ENCODE measurements around the gene ADIPOR2.

ADIPOR2 gene

DNA sequence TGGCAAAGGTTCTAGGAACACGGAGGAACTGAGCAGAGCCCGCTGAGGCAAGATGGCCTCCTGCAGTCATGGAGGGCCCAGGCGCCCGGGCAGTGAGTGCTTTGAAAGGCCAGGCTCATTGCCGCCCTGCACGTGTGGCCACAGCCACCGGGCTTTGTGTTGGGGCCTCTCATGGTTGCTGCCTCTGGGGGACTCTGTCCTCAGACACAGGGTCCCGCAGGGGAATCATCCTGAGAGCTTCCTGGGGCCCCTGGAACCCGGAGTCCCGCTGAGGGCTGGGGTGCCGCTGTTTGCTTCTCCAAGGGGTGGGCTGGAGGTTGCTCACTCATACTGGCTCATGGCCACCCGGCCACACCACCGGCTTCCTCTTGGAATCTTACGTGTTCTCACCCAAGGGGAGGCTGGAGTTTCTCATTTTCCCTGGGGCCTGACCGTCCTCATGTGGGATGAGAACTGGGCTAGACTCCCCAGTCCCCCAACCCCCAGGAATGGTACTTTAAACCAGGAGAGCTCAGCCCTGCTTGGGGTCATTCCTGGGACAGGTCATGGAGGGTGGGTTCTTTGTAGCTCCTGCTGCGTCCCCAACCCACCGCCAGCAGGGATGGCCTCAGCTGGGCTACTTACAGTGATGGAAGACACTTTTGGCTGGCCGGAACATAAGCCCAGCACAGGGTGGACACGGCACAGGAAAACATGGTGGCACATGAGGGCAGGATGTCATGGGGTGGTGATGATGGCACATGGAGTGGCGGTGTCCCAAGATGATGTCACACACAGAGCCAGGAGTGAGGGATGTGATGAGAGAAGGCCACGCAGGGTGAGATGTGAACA is 108.4 kb downstream of the ADIPOR2 start:
- no peak for DNase-seq (ENCODE audit: low read depth)

DNA sequence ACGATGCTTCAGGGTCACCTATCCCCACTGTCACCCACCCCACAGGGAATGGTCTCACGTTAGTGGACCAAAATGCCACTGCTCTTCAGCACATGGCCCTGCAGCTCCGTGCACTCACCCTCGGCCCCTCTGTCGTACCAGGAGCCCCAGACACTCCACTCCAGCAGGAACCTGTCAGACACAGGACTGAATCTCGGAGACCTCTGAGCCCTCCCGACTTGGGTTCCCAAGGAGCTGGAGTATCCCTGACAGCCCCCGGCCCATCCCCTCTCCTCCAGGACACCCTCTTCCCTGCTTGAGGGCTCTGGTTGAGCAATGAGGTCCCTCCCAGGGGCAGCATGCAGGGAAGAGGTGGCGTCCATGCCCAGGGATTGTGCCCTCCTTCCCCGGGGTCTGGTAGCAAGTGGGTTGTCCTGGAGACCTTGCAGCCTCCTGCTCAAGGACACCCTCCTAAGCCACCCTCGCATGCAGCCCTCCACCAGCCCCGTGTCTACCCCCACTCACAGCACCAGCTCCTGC is 109.1 kb downstream of the ADIPOR2 start:
- no peak for DNase-seq (ENCODE audit: low read depth)

DNA sequence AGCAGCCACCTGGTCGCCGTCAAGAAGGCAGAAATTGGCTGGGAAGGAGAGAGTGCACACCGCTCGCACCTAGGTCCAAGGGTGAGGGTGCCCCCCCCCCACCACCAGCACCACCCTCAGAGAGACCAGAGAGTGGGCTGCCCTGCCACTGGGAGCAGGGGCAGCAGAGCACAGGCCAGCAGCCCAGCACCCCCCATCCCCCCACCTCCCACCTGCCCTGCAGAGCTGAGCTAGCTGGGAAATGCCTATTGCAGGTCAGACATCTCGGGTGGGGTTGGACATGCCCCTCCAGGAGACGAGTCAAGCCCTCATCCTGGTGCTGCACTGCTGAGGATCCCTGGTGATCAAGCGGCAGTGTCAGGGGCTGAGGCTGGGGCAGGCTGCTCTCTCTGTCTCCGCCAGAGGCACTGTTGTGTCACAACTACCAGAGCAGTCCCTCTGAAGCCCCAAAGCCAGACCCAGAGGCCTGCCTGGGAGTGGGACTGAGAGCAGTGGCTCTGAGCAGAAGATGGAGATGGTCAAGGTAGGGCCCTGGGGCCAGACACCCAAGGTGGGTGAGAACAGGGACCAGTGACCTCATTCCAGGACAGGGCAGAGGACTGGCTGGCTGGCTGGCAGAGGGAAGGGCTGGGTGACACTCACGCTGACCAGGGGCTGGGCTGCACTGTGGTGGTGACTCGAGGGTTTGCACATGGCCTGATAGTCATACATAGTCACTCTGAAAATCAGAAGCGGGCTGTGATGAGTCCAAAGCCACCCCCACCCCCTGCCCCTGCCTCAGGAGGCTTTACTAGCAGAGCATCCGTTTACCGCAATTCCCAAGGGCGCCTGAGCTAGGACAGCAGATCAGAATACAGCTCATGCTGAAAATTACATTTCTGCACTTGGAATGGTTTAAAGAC is 109.8 kb downstream of the ADIPOR2 start:
- no peak for DNase-seq (ENCODE audit: low read depth)

DNA sequence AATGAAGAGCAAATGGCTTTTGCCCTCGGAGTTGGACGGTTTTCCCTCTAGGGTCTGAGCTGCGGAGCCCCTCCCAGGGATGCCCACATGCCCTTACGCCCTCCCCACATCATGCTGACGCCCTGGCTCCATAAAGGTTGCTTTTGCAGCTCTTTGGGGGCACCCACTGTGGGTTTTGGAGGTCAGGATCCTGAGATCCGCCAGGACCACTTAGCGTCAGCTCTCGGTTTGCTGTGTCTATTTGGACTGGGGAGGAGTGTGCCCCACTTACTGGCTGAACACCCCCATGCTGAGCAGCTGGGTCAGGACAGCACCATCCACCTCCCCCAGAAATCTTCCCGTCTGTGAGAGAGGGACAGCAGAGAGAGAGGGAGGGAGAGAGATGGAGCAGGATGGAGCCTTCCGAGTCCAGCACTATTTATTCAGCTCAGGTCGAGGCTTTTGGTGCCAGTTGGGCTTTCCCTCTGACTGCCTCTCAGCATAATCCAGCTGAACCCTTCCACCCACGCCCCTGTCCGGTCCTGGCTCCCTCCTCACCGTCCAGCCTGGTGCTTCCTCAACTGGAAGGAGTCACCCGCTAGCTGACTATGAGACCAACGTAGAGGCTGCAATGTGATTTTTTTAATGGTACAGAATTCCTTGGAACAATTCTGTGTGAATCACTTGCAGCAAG is 110.6 kb downstream of the ADIPOR2 start:
- DNase-seq (ENCODE audit: low read depth) = no peak

DNA sequence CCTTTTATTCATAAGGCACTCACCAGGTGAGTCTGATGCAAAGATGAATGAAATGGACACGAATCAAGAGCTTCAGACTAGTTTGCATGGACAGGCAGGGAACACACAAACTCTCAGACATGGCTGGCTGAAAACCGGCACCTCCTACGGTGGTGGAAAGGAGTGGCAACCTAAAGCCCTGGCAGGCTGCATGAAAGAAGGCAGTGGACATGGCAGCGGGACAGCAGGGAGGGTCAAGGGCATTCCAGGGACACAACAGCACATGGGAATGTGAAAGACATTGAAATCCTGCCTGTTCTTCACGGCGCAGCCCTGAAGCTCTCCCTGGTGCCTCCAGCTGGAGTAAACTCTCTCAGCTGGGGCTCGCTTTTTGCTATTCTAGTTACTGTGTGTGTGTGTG is 112.9 kb downstream of the ADIPOR2 start:
- no peak for DNase-seq (ENCODE audit: low read depth)

DNA sequence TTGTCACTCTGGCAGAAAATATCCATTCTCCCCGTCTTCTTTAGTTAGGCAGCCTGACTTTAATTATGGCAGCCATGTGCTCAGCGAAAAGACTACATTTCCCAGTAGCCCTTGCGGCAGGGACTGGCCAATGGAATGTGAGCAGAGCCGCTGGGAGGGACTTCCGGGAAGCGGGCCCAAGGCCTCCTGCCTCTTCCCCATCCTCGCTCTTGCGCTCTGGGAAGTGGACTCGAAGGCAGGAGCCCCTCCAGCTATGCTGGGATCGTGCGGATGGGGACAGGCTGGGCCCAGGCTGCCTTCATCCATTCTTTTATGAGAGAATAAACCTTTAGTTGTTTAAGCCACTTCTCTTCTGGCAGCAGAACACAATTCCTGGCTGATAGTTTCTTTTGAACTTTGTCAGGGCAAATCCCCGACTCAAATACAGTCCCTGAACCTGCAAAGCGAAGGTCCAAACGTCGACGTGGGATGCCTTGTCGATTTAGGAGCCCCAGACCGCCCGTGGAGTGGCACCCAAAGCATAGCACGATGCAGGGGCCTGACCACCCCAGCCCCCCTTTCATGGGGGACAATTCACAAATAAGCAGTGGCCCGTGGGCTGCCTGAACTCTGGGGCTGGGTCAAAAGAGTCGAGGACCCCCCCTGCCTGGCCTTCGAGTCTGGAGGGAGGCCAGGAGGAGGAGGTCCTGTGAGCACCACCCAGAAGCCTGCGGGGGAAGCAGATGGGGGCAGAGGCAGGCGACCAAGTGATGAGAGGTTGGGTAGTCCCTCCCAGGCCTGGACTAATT is 113.9 kb downstream of the ADIPOR2 start:
- DNase-seq (ENCODE audit: low read depth) = peak; percentile 83

DNA sequence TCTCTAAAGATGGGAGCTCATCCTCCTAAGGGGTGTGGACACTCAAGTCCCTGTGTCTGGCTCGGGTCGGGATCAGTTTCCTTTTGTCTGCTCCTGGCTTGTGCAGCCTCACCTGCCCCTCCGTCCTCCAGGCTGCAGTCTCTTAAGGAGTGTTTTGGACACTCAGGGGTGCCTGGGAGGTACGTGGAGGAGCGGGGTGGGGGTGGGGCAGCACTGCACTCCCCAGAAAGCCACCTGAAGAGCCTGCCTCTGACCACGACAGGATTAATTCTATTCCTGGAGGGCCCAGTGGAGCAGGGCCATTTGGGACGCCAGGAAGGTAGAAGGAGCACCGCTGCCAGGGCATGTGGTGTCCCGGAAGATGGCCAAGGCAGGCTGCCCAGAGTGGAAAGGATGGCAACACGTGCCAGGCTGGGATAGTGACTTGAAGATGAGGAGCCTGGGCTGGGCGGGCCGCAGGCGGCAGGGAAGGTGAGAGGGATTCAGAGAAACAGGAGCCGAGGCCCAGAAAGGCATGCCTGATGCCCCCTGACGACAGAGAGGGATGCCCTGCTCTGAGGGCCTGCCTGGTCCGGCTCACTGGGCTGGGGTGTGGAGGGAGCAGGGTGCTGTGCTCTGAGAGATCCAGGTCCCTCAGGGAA is 114.7 kb downstream of the ADIPOR2 start:
- no peak for DNase-seq (ENCODE audit: low read depth)

DNA sequence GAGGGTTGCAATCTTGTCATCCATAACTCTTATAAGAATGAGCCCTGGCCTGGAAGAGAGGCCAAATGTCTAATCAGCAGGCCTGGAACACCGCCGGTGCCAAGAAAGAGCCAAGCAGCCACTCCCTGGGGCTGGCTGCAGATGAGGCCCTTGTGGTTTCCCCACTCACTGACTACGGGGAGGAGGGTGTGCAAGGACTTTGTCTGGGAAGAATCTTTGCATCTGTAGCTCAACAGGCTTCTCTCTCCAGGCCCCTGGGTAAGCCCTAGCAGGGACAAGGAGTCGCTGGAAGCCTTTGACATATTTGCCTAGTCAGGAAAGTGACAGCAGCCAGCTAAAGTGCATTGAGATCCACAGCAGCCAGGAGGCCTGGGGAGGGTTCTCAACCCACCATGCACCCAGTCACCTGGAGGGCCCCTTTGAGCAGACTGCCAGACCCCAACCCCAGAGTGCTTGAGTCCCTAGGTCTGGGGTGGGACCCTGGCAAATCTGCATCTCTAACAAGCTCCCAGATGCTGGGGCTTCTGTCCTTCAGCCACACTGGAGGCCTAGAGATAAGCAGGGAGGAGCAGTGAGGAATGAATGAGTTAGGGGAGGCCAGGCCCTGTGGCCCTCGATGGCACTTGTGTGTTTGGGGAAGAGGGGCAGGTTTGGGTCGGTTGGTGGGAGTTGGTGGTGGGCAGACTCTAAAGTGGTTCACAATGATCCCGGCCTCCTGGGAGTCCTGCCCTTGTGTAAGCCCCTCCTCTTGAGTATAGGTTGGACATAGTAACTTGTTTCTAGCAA is 115.6 kb downstream of the ADIPOR2 start:
- no peak for DNase-seq (ENCODE audit: low read depth)

DNA sequence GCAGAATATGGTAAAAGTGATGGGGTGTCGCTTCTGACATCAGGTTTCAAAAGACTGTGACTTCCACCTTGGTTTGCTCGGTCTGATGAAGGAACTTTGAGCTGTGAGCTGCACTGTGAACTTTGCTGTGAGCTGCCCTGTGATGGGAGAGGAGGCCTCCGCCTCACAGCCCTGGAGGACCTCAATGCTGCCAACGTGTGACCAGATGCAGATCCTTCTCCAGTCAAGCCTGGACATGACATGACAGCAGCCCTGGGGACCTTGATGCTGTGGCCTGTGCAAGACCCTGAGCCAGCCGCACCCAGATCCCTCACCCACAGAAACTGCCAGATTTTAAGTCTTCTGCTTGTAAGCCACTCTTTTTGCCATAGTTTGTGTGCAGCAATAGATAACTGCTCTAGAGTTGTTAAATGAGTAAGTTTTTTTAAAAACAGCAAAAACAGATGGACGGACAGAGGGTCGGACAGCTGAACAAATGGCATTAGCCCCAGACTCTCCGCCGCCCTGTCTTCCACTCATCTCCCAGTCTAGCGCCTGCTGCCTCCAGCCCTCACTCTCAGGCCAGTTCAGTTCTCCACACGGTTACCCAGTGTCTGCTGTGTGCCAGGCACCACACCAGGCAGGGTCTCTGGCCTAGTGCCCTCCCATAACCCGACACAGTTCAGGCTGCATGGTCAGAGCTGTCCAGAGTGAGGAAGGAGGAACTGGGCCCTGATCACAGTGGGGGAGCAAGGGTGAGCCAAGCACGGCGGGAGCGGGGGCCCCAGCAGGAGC is 116.4 kb downstream of the ADIPOR2 start:
- DNase-seq (ENCODE audit: low read depth) = no peak

DNA sequence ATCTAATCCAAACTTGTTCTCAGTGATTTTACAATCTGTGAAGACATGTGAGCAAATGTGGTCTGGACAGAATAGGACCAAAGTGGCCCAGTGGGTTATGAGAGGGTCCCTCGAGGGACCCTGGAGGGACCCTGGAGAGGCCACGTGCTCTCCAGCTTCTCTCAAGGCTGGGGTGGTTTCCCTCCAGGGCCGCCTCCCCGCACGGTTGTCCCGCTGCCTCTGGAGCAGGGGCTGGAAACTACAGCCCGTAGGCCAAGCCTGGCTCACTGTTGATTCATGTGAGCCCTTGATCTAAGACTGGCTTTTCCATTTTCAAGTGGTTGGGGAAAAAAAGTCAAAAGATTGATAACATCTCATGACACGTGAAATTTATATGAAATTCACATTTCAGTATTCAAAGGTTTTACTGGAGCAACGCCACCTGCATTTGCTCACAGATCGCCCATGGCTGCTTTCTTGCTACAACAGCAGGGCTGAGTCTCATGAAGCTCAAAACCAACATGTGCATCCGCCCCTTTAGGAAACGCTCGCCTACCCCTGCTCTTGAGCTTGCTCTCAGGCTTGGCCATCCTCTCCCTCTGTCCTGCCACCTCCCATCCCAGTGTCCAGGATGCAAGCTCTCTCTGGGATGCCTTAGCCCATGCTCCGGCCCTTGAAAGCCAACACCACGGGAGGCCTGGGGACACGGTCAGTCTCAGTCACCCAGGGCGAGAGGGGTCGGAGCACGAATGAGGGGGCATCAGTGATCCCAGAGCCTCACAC is 117.3 kb downstream of the ADIPOR2 start:
- DNase-seq (ENCODE audit: low read depth) = no peak

DNA sequence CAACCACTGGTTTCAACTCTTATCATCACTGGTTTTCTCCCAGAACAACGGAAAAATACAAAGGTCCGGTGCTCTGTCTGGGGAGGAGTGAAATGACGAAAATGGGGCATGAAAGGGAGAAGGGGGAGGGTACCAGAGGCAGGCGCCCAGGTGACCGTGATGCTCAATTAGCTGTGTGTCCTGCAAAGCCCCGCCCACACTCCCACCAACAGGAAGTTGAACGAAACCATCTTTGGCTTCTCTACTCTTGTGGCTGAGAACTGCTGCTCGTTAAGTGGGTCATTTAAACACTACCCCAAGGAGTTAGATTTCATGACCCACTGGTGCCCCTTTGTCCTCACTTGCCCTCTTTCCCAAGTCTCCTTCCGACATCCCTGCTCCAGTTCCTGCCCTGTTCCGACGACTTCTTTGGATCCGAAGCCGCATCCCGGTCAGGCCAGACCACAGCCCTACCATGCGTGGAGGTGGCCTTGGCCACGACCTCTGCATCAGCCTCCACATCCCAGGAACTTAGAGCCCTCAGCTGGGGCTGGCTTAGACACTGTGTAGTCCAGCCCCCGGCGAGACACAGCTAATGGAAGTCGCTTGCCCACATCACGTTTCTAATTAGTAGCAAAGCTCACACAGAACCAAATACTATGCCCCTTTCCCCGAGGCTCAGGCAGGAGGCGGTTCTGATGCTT is 118.1 kb downstream of the ADIPOR2 start:
- no peak for DNase-seq (ENCODE audit: low read depth)

DNA sequence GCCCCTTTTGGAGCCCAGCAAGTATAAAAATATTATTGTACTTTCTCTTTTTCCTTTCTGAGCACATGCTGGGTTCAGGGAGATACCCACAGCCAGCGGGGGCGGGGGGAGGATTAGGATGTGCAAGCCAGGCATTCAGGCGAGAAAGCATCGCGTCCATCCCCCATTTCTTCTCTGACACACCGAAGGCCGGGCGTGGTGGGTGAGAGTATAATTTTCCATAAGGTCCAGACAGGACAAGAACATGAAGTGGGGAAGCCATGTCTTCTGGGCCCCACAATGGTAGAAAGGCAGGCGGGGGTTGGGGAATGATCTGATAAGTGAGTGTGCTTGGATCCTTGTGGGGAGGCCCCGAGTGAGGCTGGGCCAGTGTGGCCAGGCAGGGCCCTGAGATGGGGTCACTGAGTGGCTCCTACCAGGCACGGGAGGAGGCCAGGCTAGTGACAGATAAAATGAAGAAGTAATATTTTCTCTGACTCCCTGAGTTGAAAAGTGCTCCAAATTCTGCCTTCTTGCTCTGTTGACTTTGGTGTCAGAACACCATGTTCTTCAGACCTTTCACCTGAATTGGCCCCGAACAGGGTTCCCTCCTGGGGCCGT is 118.8 kb downstream of the ADIPOR2 start:
- no peak for DNase-seq (ENCODE audit: low read depth)

DNA sequence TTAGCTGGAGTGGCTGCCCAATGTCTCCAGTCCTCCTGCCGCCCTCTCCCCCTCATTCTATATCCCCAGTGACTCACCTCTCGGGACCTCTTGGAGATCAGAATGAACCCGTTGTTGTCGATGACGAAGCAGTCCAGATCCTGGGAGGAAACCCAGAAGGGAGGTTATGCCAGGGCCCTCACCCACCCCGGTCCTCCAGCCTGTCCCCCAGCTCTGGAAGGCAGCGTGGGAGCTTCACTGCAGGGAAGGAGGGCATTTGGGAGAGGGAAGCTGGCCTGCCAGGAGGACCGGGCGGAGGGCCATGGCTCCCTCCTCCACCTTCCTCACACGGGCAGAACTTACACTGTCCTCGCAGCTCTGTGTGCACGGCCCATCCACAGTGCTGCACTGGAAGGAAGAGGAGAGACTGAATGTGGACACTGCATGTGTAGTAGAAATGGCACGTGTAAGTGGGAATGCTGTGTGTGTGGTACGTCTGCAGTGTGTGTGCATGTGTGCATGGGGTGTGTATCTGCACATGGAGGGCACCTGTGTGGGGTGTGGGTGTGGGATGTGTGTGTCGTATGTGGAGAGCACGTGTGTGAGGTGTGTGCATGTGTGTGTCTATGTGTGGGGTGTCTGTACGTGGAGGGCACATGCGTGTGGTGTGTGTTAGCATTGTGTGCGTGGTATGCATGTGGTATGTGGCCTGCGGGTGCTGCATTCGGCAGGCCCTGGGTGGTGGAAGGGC is 119.5 kb downstream of the ADIPOR2 start:
- no peak for DNase-seq (ENCODE audit: low read depth)

DNA sequence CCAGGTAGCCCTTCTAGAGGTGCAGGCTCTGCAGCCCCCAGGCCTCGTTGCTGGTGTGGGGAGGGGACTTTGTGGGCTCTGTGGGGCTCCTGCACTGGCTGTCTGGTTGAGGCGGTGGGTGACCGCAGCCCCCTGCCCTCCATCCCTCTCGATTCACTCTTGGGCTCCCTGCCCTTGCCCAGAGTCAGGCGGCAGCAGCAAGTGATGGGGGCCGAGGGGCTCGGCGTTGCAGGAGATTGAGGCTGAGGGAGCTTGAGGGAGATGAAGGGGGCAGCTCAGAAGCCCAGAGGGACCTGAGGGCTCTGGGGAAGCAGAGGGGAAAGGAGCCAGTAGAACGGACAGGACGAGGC is 120.0 kb downstream of the ADIPOR2 start:
- DNase-seq (ENCODE audit: low read depth) = no peak

DNA sequence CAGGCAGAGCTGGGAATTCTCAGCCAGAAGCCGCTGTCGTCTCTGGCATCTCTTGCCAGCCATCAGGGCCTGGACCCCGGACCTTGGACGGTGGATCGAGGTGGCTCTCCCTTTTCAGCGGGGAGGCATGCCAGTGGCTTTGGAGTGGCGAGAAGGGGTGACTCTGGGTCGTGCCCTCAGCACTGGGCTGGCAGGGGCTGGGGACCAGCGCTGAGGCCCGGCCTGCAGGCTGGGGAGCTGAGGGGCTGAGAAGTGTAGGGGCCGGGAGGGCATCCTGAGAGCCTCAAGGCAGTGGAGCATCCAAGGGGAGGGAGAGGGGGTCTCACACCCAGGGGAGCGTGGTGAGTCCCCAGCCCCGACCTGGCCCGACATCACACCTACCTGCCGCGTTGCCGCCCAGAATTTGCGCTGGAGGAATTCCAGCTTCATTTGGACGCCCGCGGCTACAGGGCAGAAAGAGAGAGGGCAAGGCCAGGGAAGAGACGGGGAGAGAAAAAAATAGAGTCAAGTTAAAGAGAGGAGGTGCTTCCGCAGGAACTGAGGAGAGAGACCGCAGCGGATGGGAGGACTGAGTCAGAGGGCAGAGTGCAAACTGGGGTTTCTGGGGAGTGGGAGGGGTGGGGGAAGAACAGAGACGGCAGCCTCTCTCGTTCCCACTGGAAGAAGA is 120.5 kb downstream of the ADIPOR2 start:
- no peak for DNase-seq (ENCODE audit: low read depth)

DNA sequence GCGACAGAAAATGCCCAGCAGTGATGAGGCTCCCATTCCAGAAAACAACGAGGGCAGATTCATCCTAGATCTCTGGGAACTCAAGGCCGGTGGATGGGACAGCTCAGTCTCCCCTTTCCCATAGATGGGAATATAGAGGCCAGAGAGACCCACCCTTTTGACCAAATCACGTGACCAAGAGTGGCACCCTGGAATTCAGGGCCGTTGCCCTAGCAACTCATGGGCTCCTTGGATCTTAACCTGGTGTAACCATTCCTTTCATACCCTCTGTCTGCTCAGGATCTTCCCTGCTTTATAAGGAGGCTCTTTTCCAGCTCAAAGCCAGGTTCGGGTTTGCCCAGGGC is 121.0 kb downstream of the ADIPOR2 start:
- no peak for DNase-seq (ENCODE audit: low read depth)

All from T follicular helper cell (primary cell).